Lung (tissue), 12 donors: ENCODE data around the gene CNGB1. TPM values are rescaled to one million over a fixed set of nuclear protein-coding genes. Genes with fewer than 3 reads are reported as not detected.

ENCODE experiments used
- ATAC-seq: fragments of 200-7000 bp; cut with Tn5 transposase; one replicate; pipeline ENCODE4 v1.9.1; 2020; ENCODE audit warnings: moderate number of reproducible peaks; ENCODE audit not compliant: insufficient read depth, low FRiP score
- DNase-seq, 3 donors: peaks; one replicate each; pipeline ENCODE4 v3.0.0-alpha.2; 2013 to 2017
- H3K27ac ChIP-seq, 2 donors: one replicate each; pipeline ENCODE4 v1.5.1; 2013; ENCODE audit warnings: mild to moderate bottlenecking in 2 of 2, moderate library complexity in 2 of 2, control low read depth in 1 of 2, inconsistent platforms in 1 of 2, low read depth in 1 of 2, low read length in 1 of 2
- H3K27me3 ChIP-seq, 3 donors: one replicate each; pipeline ENCODE4 v1.5.1; 2013; ENCODE audit warnings: low read length in 2 of 3; ENCODE audit not compliant: control insufficient read depth in 3 of 3, insufficient read depth in 3 of 3
- H3K36me3 ChIP-seq, 4 donors: one replicate each; pipeline ENCODE4 v1.5.1; 2013; ENCODE audit warnings: low read length in 4 of 4, mild to moderate bottlenecking in 1 of 4, moderate library complexity in 1 of 4; ENCODE audit not compliant: control insufficient read depth in 4 of 4, insufficient read depth in 4 of 4
- H3K4me1 ChIP-seq, 5 donors: one replicate each; pipeline ENCODE4 v1.5.1; 2013; ENCODE audit warnings: low read length in 5 of 5, mild to moderate bottlenecking in 2 of 5, moderate library complexity in 1 of 5; ENCODE audit not compliant: control insufficient read depth in 5 of 5, insufficient read depth in 5 of 5
- H3K4me3 ChIP-seq: one replicate; pipeline ENCODE4 v1.5.1; 2013; ENCODE audit warnings: mild to moderate bottlenecking, control low read depth, moderate library complexity
- H3K9ac ChIP-seq, 2 donors: one replicate each; pipeline ENCODE4 v1.5.1; 2013; ENCODE audit warnings: low read length in 2 of 2, control low read depth in 1 of 2; ENCODE audit not compliant: insufficient read depth in 1 of 2
- H3K9me3 ChIP-seq, 4 donors: one replicate each; pipeline ENCODE4 v1.5.1; 2013; ENCODE audit warnings: low read length in 3 of 4, mild to moderate bottlenecking in 1 of 4, moderate library complexity in 1 of 4; ENCODE audit not compliant: control insufficient read depth in 4 of 4, insufficient read depth in 3 of 4
- CTCF ChIP-seq: IDR thresholded peaks from 2 replicates; pipeline ENCODE4 v1.5.1; 2012; ENCODE audit warnings: mild to moderate bottlenecking; ENCODE audit errors: control extremely low read depth, extremely low read depth
- WGBS, 2 donors: extraction: QIAGEN DNeasy Blood & Tissue Kit; methylation state at CpG; one replicate each; pipeline ENCODE4 v1.1.7; 2013; 5-methylcytosine and 5-hydroxymethylcytosine counted together
- polyA plus RNA-seq, 2 donors: library from polyadenylated mRNA; stranded (reverse); fragments of 200-250 nt; gene quantifications; one replicate each; pipeline ENCODE4 v1.2.1, GENCODE V29; 2013
- total RNA-seq, 2 donors: library from RNA; depleted of rRNA in 1 of 2; stranded (reverse); fragments of >200 nt in 1 of 2; gene quantifications; one replicate each; pipeline ENCODE4 v1.2.1, GENCODE V29; 2014 to 2021
- donor health status: control.
- donor health status: control.
- donor health status: Bipolar disorder and iron deficiency.
- donor health status: healthy.
- donor health status: DM: yes; HTN: yes; CAD: no.

CNGB1 gene
- total and polyA plus RNA-seq, 4 donors: 0.14 to 0.43 (median 0.19) TPM

GRCh38 chr16:58016840-58017446 lies 46.0 kb upstream of the CNGB1 start:
- Histone ChIP-seq H3K9ac (no peak overlapping the region), H3K9me3 (no peaks in the 10 kb centered on the region), H3K4me3 (no peak overlapping the region), H3K27ac (no peak overlapping the region), H3K36me3 (peaks cover 0 to 16% (median under 1%) of the 10 kb centered on the region in 4 donors), H3K27me3 (no peaks in the 10 kb centered on the region), H3K4me1 (peaks cover 0 to 18% (median 6%) of the 10 kb centered on the region in 5 donors)
- ATAC-seq (no peak), DNase-seq (no peak)
- WGBS, 2 donors: 74 to 75% methylated on average over 12 of the region's 12 CpGs
- TF ChIP-seq CTCF: no peak

- WGBS, 2 donors: 89 to 94% methylated on average over 9 of the region's 9 CpGs
- Histone ChIP-seq H3K27ac (no peak overlapping the region), H3K4me1 (no peaks in the 10 kb centered on the region), H3K9me3 (no peaks in the 10 kb centered on the region), H3K36me3 (peaks cover 2 to 25% (median 8%) of the 10 kb centered on the region in 4 donors), H3K4me3 (no peak overlapping the region), H3K27me3 (no peaks in the 10 kb centered on the region), H3K9ac (no peak overlapping the region)
- ATAC-seq (no peak), DNase-seq (no peak)
- no peak for TF ChIP-seq CTCF
Measured at GRCh38 chr16:58013201-58013956, 42.5 kb upstream of the CNGB1 start.

- H3K4me1 ChIP-seq: no peaks in the 10 kb centered on the region
- no peak overlapping the region for H3K27ac ChIP-seq
- TF ChIP-seq CTCF: no peak
- no peak overlapping the region for H3K9ac ChIP-seq
- H3K36me3 ChIP-seq: peaks cover 2 to 25% (median 8%) of the 10 kb centered on the region in 4 donors
- DNase-seq (no peak), ATAC-seq (no peak)
- H3K4me3 ChIP-seq: no peak overlapping the region
- WGBS, 2 donors: 70 to 71% methylated on average over 9 of the region's 9 CpGs
- H3K27me3 ChIP-seq: no peaks in the 10 kb centered on the region
- no peaks in the 10 kb centered on the region for H3K9me3 ChIP-seq
Measured at GRCh38 chr16:58012481-58012880, 41.6 kb upstream of the CNGB1 start.
